H54 (cell line): Measurements from ENCODE around the gene PPP5C.

Source experiments
- DNase-seq: peaks from one replicate; pipeline ENCODE4 v3.0.0; 2011; ENCODE audit warnings: low spot score, mixed read lengths; ENCODE audit not compliant: insufficient read length
- FAIRE-seq: peaks from 3 replicates; lab custom pipeline; 2011; peaks lifted over from hg19 to GRCh38; lab: Jason Lieb, UNC
- POLR2A ChIP-seq: IDR thresholded peaks from 2 replicates; pipeline ENCODE4 v1.6.1; 2011; ENCODE audit warnings: low read depth, mild to moderate bottlenecking, low read length

PPP5C gene

GRCh38 chr19:46381346-46381745, 34.5 kb downstream of the PPP5C start:
- DNase-seq (no peak), FAIRE-seq (no peak)
- TF ChIP-seq POLR2A: no peak

GRCh38 chr19:46381756-46382345, 35.0 kb downstream of the PPP5C start:
- DNase-seq: no peak
- TF ChIP-seq POLR2A: no peak
- FAIRE-seq: no peak

- DNase-seq (no peak), FAIRE-seq (no peak)
- no peak for TF ChIP-seq POLR2A
Measured at GRCh38 chr19:46383171-46383815, 36.4 kb downstream of the PPP5C start.

- DNase-seq (no peak), FAIRE-seq (no peak)
- TF ChIP-seq POLR2A: no peak
Measured at GRCh38 chr19:46383846-46384245, 37.0 kb downstream of the PPP5C start.

GRCh38 chr19:46384396-46384795, 37.5 kb downstream of the PPP5C start:
- DNase-seq (no peak), FAIRE-seq (no peak)
- TF ChIP-seq POLR2A: no peak

GRCh38 chr19:46385636-46386035, 38.7 kb downstream of the PPP5C start:
- TF ChIP-seq POLR2A: no peak
- DNase-seq (no peak), FAIRE-seq (no peak)

GRCh38 chr19:46386151-46386550, 39.3 kb downstream of the PPP5C start:
- FAIRE-seq (no peak), DNase-seq (no peak)
- TF ChIP-seq POLR2A: no peak

- no peak for TF ChIP-seq POLR2A
- no peak for DNase-seq
- no peak for FAIRE-seq
Measured at GRCh38 chr19:46386996-46387712, 40.3 kb downstream of the PPP5C start.

GRCh38 chr19:46387713-46388130, 40.8 kb downstream of the PPP5C start:
- DNase-seq: no peak
- no peak for FAIRE-seq
- TF ChIP-seq POLR2A: no peak

GRCh38 chr19:46388311-46389095, 41.6 kb downstream of the PPP5C start:
- FAIRE-seq: no peak
- TF ChIP-seq POLR2A: no peak
- DNase-seq: no peak

GRCh38 chr19:46390121-46390858, 43.4 kb downstream of the PPP5C start:
- FAIRE-seq: no peak
- TF ChIP-seq POLR2A: no peak
- DNase-seq: no peak

- no peak for TF ChIP-seq POLR2A
- no peak for DNase-seq
- no peak for FAIRE-seq
Measured at GRCh38 chr19:46390866-46391265, 44.0 kb downstream of the PPP5C start.
